Erythroblast (primary cell): ENCODE results near the gene GPR153.

Source experiments
- DNase-seq, 2 experiments: peaks; one replicate each; lab custom pipeline; 2025; lab: John Stamatoyannopoulos, UW
- GATA1 ChIP-seq: IDR thresholded peaks from 2 replicates; pipeline ENCODE4 v1.6.1; 2011; ENCODE audit warnings: low read depth, mild to moderate bottlenecking, control low read depth, low read length, moderate library complexity
- POLR2A ChIP-seq: IDR thresholded peaks from 2 replicates; pipeline ENCODE4 v1.6.1; 2011; ENCODE audit warnings: mild to moderate bottlenecking, low read length

The GPR153 gene

GRCh38 chr1:6295910-6296309 is 35.0 kb upstream of the GPR153 start:
- DNase-seq = no peak

GRCh38 chr1:6294890-6295556 is 34.1 kb upstream of the GPR153 start:
- TF ChIP-seq GATA1 = no peak
- no peak for TF ChIP-seq POLR2A
- DNase-seq = no peak

More at GRCh38 chr1:6295910-6296309, 35.0 kb upstream of the GPR153 start:
- TF ChIP-seq GATA1 (no peak), POLR2A (no peak)

GRCh38 chr1:6294080-6294889 is 33.4 kb upstream of the GPR153 start:
- no peak for TF ChIP-seq GATA1
- no peak for TF ChIP-seq POLR2A
- no peak for DNase-seq

- TF ChIP-seq POLR2A (no peak), GATA1 (no peak)
- no peak for DNase-seq
Measured at GRCh38 chr1:6292102-6292501, 31.2 kb upstream of the GPR153 start.

GRCh38 chr1:6288665-6289064 is 27.8 kb upstream of the GPR153 start:
- TF ChIP-seq POLR2A (no peak), GATA1 (no peak)

GRCh38 chr1:6288026-6288425 is 27.1 kb upstream of the GPR153 start:
- TF ChIP-seq GATA1 (no peak), POLR2A (no peak)
- DNase-seq = no peak

More at GRCh38 chr1:6288665-6289064, 27.8 kb upstream of the GPR153 start:
- DNase-seq = no peak

- DNase-seq = no peak
- TF ChIP-seq POLR2A = no peak
- TF ChIP-seq GATA1 = no peak
Measured at GRCh38 chr1:6287431-6287886, 26.6 kb upstream of the GPR153 start.

GRCh38 chr1:6287029-6287428 is 26.1 kb upstream of the GPR153 start:
- no peak for DNase-seq
- TF ChIP-seq POLR2A (no peak), GATA1 (no peak)

GRCh38 chr1:6286266-6286665 is 25.4 kb upstream of the GPR153 start:
- TF ChIP-seq GATA1 (no peak), POLR2A (no peak)
- no peak for DNase-seq

GRCh38 chr1:6285336-6285735 is 24.4 kb upstream of the GPR153 start:
- DNase-seq = no peak
- no peak for TF ChIP-seq GATA1
- TF ChIP-seq POLR2A = no peak

GRCh38 chr1:6282577-6283270 is 21.8 kb upstream of the GPR153 start:
- DNase-seq = no peak
- no peak for TF ChIP-seq POLR2A
- TF ChIP-seq GATA1 = no peak

GRCh38 chr1:6281511-6282402 is 20.9 kb upstream of the GPR153 start:
- TF ChIP-seq POLR2A (no peak), GATA1 (no peak)
- DNase-seq = no peak
